DOHH2 (cell line): ENCODE results near the gene CSGALNACT2.

Experiments
- H3F3A ChIP-seq: fragments of 200-600 bp; sonication (generic), shearing (Covaris generic); 2 replicates; pipeline ENCODE4 v1.6.0; 2016; ENCODE audit warnings: antibody characterized with exemption, mild to moderate bottlenecking; ENCODE audit not compliant: control insufficient read depth, insufficient read depth
- H3K27ac ChIP-seq: fragments of 200-600 bp; sonication (generic); 2 replicates; pipeline ENCODE4 v1.5.1; 2014; ENCODE audit warnings: low read depth, mild to moderate bottlenecking, low read length, moderate library complexity
- H3K27me3 ChIP-seq: fragments of 200-600 bp; sonication (generic); 2 replicates; pipeline ENCODE4 v1.6.1; 2014; ENCODE audit warnings: mild to moderate bottlenecking, low read length, mixed read lengths; ENCODE audit not compliant: control insufficient read depth
- H3K36me3 ChIP-seq: fragments of 200-600 bp; sonication (generic); 2 replicates; pipeline ENCODE4 v1.6.1; 2014; ENCODE audit warnings: mild to moderate bottlenecking, low read length, moderate library complexity, mixed read lengths; ENCODE audit not compliant: control insufficient read depth
- H3K4me1 ChIP-seq: fragments of 200-600 bp; sonication (generic); 2 replicates; pipeline ENCODE4 v1.6.1; 2014; ENCODE audit warnings: mild to moderate bottlenecking, low read length, mixed read lengths; ENCODE audit not compliant: control insufficient read depth
- H3K4me2 ChIP-seq: fragments of 200-600 bp; sonication (generic); 2 replicates; pipeline ENCODE4 v1.6.0; 2014; ENCODE audit warnings: mild to moderate bottlenecking, low read length, moderate library complexity
- H3K4me3 ChIP-seq: fragments of 200-600 bp; sonication (generic); 2 replicates; pipeline ENCODE4 v1.5.1; 2014; ENCODE audit warnings: mild to moderate bottlenecking, low read length, mixed read lengths
- H3K79me2 ChIP-seq: fragments of 200-600 bp; sonication (generic); 2 replicates; pipeline ENCODE4 v1.6.1; 2014; ENCODE audit warnings: mild to moderate bottlenecking, low read length, mixed read lengths; ENCODE audit not compliant: control insufficient read depth
- H3K9me2 ChIP-seq: fragments of 200-600 bp; sonication (generic); replicated peaks from 2 replicates; pipeline ENCODE4 v1.6.1; 2014; ENCODE audit warnings: mild to moderate bottlenecking, low read length, mixed read lengths; ENCODE audit not compliant: control insufficient read depth
- H3K9me3 ChIP-seq: fragments of 200-600 bp; sonication (generic); 2 replicates; pipeline ENCODE4 v1.6.1; 2014; ENCODE audit warnings: antibody characterized with exemption, low read length, mixed read lengths; ENCODE audit not compliant: control insufficient read depth, insufficient read depth
- H4K20me1 ChIP-seq: fragments of 200-600 bp; sonication (generic); 2 replicates; pipeline ENCODE4 v1.6.0; 2014; ENCODE audit warnings: low read depth, mild to moderate bottlenecking, antibody characterized with exemption, low read length, moderate library complexity; ENCODE audit not compliant: control insufficient read depth, insufficient read depth
- CTCF ChIP-seq: fragments of 200-600 bp; sonication (generic); IDR thresholded peaks from one replicate; pipeline ENCODE4 v1.5.1; 2014; ENCODE audit warnings: antibody characterized with exemption, mild to moderate bottlenecking, low read depth, low read length; ENCODE audit not compliant: poor library complexity, severe bottlenecking
- EZH2phosphoT487 ChIP-seq: fragments of 200-600 bp; sonication (generic); IDR thresholded peaks from 2 replicates; pipeline ENCODE4 v1.6.1; 2017; ENCODE audit warnings: borderline replicate concordance, mild to moderate bottlenecking, antibody characterized with exemption, low read length, moderate library complexity, mixed read lengths

The CSGALNACT2 gene

GRCh38 chr10:43128331-43128730 is 9.9 kb upstream of the CSGALNACT2 start:
- Histone ChIP-seq H3K9me3 (no peaks in the 10 kb centered on the region), H3K27me3 (no peaks in the 10 kb centered on the region; the same call in 1 of the 2 replicates), H3F3A (no peaks in the 10 kb centered on the region), H3K4me3 (no peak overlapping the region), H3K4me1 (peaks cover 13% of the 10 kb centered on the region), H4K20me1 (no peaks in the 10 kb centered on the region), H3K9me2 (no peaks in the 10 kb centered on the region), H3K36me3 (no peaks in the 10 kb centered on the region), H3K79me2 (no peaks in the 10 kb centered on the region), H3K27ac (no peak overlapping the region), H3K4me2 (no peak overlapping the region)
- TF ChIP-seq EZH2phosphoT487 (no peak), CTCF (no peak)

- TF ChIP-seq CTCF: no peak
- TF ChIP-seq EZH2phosphoT487: no peak
- no peak overlapping the region for H3K4me3 ChIP-seq
- H3K27ac ChIP-seq: no peak overlapping the region
- no peaks in the 10 kb centered on the region for H3K9me3 ChIP-seq
- no peaks in the 10 kb centered on the region; the same call in 1 of the 2 replicates for H3K27me3 ChIP-seq
- peaks cover 21% of the 10 kb centered on the region for H3K4me1 ChIP-seq
- H3K79me2 ChIP-seq: no peaks in the 10 kb centered on the region
- no peaks in the 10 kb centered on the region for H3K36me3 ChIP-seq
- no peaks in the 10 kb centered on the region for H3K9me2 ChIP-seq
- H3F3A ChIP-seq: no peaks in the 10 kb centered on the region
- no peaks in the 10 kb centered on the region for H4K20me1 ChIP-seq
- no peak overlapping the region for H3K4me2 ChIP-seq
Measured at GRCh38 chr10:43128958-43129706, 9.1 kb upstream of the CSGALNACT2 start.

- Histone ChIP-seq H4K20me1 (no peaks in the 10 kb centered on the region), H3K4me2 (no peak overlapping the region), H3K27me3 (no peaks in the 10 kb centered on the region; the same call in 1 of the 2 replicates), H3K9me2 (no peaks in the 10 kb centered on the region), H3K4me3 (no peak overlapping the region), H3K27ac (no peak overlapping the region), H3K36me3 (no peaks in the 10 kb centered on the region), H3K9me3 (no peaks in the 10 kb centered on the region), H3K79me2 (no peaks in the 10 kb centered on the region), H3K4me1 (peaks cover 36% of the 10 kb centered on the region), H3F3A (no peaks in the 10 kb centered on the region)
- no peak for TF ChIP-seq EZH2phosphoT487
- TF ChIP-seq CTCF: no peak
Measured at GRCh38 chr10:43130770-43131171, 7.5 kb upstream of the CSGALNACT2 start.
